ENCODE results near the gene CENPE. TPM values are rescaled to one million over a fixed set of nuclear protein-coding genes. Genes with fewer than 3 reads are reported as not detected.

The CENPE gene
- total RNA-seq, 1 donor from 2014 or later, result 8.5 TPM

DNA sequence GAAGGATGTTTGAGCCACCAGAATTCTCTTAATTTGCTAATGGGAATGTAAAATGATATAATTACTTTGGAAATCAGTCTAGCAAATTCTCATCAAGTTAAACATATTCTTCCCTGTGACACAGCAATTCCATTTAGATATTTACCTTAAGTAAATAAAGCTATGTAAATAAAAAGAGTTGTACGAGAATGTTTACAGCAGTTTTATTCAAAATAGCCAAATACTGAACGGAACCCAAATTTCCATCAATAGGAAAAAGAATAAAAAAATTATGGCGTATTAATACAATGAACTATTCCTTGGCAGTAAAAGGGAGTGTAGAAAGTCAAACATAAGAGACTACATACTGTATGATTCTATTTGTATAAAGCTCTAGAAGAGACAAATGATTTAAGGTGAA lies 45.8 kb downstream of the CENPE start:
- DNase-seq, result no peak
- TF ChIP-seq, protein P1, sequence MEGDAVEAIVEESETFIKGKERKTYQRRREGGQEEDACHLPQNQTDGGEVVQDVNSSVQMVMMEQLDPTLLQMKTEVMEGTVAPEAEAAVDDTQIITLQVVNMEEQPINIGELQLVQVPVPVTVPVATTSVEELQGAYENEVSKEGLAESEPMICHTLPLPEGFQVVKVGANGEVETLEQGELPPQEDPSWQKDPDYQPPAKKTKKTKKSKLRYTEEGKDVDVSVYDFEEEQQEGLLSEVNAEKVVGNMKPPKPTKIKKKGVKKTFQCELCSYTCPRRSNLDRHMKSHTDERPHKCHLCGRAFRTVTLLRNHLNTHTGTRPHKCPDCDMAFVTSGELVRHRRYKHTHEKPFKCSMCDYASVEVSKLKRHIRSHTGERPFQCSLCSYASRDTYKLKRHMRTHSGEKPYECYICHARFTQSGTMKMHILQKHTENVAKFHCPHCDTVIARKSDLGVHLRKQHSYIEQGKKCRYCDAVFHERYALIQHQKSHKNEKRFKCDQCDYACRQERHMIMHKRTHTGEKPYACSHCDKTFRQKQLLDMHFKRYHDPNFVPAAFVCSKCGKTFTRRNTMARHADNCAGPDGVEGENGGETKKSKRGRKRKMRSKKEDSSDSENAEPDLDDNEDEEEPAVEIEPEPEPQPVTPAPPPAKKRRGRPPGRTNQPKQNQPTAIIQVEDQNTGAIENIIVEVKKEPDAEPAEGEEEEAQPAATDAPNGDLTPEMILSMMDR (IDR thresholded peaks at IDR 0.05; ENCODE audit: partially characterized antibody, unreplicated experiment), result no peak
- H3K27me3 Mint-ChIP-seq (ENCODE audit: unreplicated experiment), result no peaks in the 10 kb centered on the region
- H3K4me1 Mint-ChIP-seq (ENCODE audit: low read depth, unreplicated experiment), result no peaks in the 10 kb centered on the region
- no peaks in the 10 kb centered on the region for H3K36me3 Mint-ChIP-seq (ENCODE audit: unreplicated experiment)
- H3K4me3 Mint-ChIP-seq (ENCODE audit: unreplicated experiment), result no peak overlapping the region
- no peaks in the 10 kb centered on the region for H3K9me3 Mint-ChIP-seq (ENCODE audit: unreplicated experiment)
- H3K27ac Mint-ChIP-seq (ENCODE audit: unreplicated experiment), result no peak overlapping the region

- Mint-ChIP-seq H3K9me3 (ENCODE audit: unreplicated experiment) (no peaks in the 10 kb centered on the region), H3K27me3 (ENCODE audit: unreplicated experiment) (no peaks in the 10 kb centered on the region), H3K4me1 (ENCODE audit: low read depth, unreplicated experiment) (no peaks in the 10 kb centered on the region), H3K27ac (ENCODE audit: unreplicated experiment) (no peak overlapping the region), H3K36me3 (ENCODE audit: unreplicated experiment) (no peaks in the 10 kb centered on the region), H3K4me3 (ENCODE audit: unreplicated experiment) (no peak overlapping the region)
- TF ChIP-seq, protein P1 (IDR thresholded peaks at IDR 0.05; ENCODE audit: partially characterized antibody, unreplicated experiment), result no peak
- no peak for DNase-seq
These were observed 47.5 kb downstream of the CENPE start for GRCh38 chr4:103150677-103151076.

DNA sequence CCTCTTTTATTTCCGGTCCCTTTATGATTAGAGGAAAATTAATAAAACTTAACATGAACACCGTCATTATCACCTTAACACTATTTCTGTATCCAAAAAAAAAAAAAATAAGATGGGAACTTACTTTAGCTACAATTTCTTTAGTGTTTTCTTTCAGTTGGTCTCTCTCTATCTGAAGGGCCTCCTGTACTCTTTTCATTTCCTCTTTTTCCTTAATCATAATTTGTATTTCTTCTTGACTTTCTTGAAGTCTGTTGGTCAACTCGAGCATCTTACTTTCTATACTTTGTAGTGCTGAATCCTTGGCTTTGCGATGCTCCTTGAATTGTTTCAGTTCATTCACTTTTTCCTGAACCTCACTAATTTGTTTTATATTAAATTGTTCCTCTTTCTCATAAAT lies 53.2 kb downstream of the CENPE start:
- no peaks in the 10 kb centered on the region for H3K27me3 Mint-ChIP-seq (ENCODE audit: unreplicated experiment)
- DNase-seq, result no peak
- H3K27ac Mint-ChIP-seq (ENCODE audit: unreplicated experiment), result no peak overlapping the region
- H3K4me1 Mint-ChIP-seq (ENCODE audit: low read depth, unreplicated experiment), result no peaks in the 10 kb centered on the region
- H3K4me3 Mint-ChIP-seq (ENCODE audit: unreplicated experiment), result no peak overlapping the region
- H3K36me3 Mint-ChIP-seq (ENCODE audit: unreplicated experiment), result no peaks in the 10 kb centered on the region
- TF ChIP-seq, protein P1 (IDR thresholded peaks at IDR 0.05; ENCODE audit: partially characterized antibody, unreplicated experiment), result no peak
- H3K9me3 Mint-ChIP-seq (ENCODE audit: unreplicated experiment), result no peaks in the 10 kb centered on the region

- Mint-ChIP-seq H3K27me3 (ENCODE audit: unreplicated experiment) (no peaks in the 10 kb centered on the region), H3K36me3 (ENCODE audit: unreplicated experiment) (no peaks in the 10 kb centered on the region), H3K9me3 (ENCODE audit: unreplicated experiment) (no peaks in the 10 kb centered on the region), H3K4me3 (ENCODE audit: unreplicated experiment) (no peak overlapping the region), H3K4me1 (ENCODE audit: low read depth, unreplicated experiment) (no peaks in the 10 kb centered on the region), H3K27ac (ENCODE audit: unreplicated experiment) (no peak overlapping the region)
- DNase-seq, result no peak
- TF ChIP-seq, protein P1 (IDR thresholded peaks at IDR 0.05; ENCODE audit: partially characterized antibody, unreplicated experiment), result no peak
These were observed 60.7 kb downstream of the CENPE start for GRCh38 chr4:103137446-103137827.

DNA sequence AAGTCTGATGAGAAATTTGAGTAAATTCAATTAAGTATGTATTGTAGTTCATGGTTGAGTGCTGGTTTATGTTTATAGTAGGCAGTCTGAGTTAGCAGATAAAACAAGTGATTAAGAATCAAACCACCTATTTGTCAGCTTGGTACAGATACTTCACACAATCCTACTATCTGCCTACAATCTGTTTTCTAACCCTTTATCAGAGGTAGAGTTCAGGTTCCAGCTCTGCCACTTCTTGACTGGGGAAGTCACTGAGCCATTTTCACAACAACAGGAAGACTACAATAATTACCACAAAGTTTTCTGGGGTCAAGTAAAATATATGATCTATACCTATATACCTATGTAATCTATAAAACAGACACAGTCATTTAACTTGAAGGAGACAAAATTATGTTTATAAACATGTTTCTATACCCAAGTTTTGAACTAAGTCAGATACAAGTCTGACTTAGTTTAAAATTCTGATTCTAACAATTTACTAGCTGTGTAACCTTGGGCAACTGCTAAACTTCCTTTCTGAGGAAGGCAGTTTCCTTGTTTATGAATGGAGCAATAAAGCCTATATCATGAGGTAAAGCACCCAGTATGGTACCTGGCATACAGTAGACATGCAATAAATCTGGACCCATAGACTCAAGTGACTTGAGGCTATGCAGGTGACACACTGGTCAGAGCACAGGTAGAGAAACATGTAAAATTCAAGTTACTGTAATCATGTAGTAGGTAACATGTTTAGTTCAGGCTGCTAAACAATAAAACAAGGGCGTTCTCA lies 61.3 kb downstream of the CENPE start:
- no peaks in the 10 kb centered on the region for H3K27me3 Mint-ChIP-seq (ENCODE audit: unreplicated experiment)
- H3K9me3 Mint-ChIP-seq (ENCODE audit: unreplicated experiment), result no peaks in the 10 kb centered on the region
- H3K36me3 Mint-ChIP-seq (ENCODE audit: unreplicated experiment), result no peaks in the 10 kb centered on the region

More for the DNA sequence above, 61.3 kb downstream of the CENPE start:
- Mint-ChIP-seq H3K4me1 (ENCODE audit: low read depth, unreplicated experiment) (no peaks in the 10 kb centered on the region), H3K27ac (ENCODE audit: unreplicated experiment) (no peak overlapping the region), H3K4me3 (ENCODE audit: unreplicated experiment) (no peak overlapping the region)
- no peak for DNase-seq
- TF ChIP-seq, protein P1 (IDR thresholded peaks at IDR 0.05; ENCODE audit: partially characterized antibody, unreplicated experiment), result no peak
